ENCODE results near the gene TINAG. TPM values are rescaled to one million over a fixed set of nuclear protein-coding genes. Genes with fewer than 3 reads are reported as not detected.

TINAG gene
- total RNA-seq, 2 donors from 2014 or later: not detected

DNA sequence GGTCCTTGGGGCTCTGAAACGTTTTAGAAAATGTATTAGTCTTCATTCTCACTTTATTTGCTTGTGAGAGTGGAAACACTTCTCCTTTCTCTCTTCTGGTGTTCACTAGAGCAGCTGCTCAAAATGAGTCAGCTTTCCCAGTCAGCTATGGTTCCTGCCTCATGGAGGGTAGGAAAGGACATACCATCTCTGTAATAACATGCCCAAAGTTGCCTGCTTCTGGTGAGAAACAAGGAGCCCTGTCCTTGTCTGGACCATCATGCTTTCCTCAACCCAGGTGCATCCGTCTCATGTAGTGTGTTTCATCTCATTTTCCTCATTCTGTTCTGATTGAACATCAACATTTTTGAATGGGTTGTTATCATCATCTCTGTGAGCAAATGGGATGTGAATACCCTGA, 17.1 kb upstream of the TINAG start:
- Histone ChIP-seq H3K27ac (no peak overlapping the region), H3K4me3 (no peak overlapping the region), H3K27me3 (replicated peaks; ENCODE audit: insufficient read depth) (no peaks in the 10 kb centered on the region), H3K9me3 (no peaks in the 10 kb centered on the region), H3K4me1 (ENCODE audit: control insufficient read depth in 1 of 2, low read depth in 2 of 2) (no peaks in the 10 kb centered on the region), H3K36me3 (no peaks in the 10 kb centered on the region)
- DNase-seq (ENCODE audit: low spot score): no peak
- TF ChIP-seq, protein P1, sequence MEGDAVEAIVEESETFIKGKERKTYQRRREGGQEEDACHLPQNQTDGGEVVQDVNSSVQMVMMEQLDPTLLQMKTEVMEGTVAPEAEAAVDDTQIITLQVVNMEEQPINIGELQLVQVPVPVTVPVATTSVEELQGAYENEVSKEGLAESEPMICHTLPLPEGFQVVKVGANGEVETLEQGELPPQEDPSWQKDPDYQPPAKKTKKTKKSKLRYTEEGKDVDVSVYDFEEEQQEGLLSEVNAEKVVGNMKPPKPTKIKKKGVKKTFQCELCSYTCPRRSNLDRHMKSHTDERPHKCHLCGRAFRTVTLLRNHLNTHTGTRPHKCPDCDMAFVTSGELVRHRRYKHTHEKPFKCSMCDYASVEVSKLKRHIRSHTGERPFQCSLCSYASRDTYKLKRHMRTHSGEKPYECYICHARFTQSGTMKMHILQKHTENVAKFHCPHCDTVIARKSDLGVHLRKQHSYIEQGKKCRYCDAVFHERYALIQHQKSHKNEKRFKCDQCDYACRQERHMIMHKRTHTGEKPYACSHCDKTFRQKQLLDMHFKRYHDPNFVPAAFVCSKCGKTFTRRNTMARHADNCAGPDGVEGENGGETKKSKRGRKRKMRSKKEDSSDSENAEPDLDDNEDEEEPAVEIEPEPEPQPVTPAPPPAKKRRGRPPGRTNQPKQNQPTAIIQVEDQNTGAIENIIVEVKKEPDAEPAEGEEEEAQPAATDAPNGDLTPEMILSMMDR (IDR thresholded peaks at IDR 0.05): no peak
- no peak for ATAC-seq (ENCODE audit: insufficient number of reproducible peaks, low FRiP score, low read depth)

GRCh38 chr6:54291738-54292137, 16.5 kb upstream of the TINAG start:
- H3K9me3 ChIP-seq: no peaks in the 10 kb centered on the region
- no peak overlapping the region for H3K27ac ChIP-seq
- ATAC-seq (ENCODE audit: insufficient number of reproducible peaks, low FRiP score, low read depth) (no peak), DNase-seq (ENCODE audit: low spot score) (no peak)
- no peak overlapping the region for H3K4me3 ChIP-seq
- H3K27me3 ChIP-seq (replicated peaks; ENCODE audit: insufficient read depth): no peaks in the 10 kb centered on the region
- H3K4me1 ChIP-seq (ENCODE audit: control insufficient read depth in 1 of 2, low read depth in 2 of 2): no peaks in the 10 kb centered on the region
- TF ChIP-seq, protein P1 (IDR thresholded peaks at IDR 0.05): no peak
- H3K36me3 ChIP-seq: no peaks in the 10 kb centered on the region

DNA sequence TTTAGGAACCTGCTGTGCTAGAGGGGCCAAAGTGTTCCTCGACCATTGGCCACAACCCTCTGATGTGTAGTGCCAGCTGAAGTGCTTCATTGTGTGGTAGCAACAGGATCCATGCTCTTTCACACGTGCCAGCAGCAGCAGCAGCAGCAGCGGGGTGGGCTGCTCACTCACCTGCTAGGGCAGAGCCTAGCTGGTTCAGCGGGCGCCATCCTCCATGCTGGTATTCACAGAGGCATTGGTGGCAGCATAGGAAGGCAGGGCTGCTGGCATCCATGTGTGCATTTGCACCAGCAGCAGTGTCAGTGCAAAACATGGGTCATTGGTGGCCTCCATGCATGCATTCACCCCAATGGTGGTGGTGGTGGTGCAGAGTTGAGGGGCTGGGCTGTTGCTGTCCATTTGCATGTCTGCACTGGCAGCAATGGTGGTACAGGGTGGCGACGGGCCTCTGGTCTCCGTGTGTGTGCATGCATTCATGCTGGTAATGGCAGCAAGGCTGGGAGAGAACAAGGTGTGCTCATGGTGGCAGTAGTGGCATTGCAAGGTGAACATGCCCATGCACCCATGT, 13.2 kb upstream of the TINAG start:
- no peaks in the 10 kb centered on the region for H3K9me3 ChIP-seq
- H3K27ac ChIP-seq: no peak overlapping the region
- H3K27me3 ChIP-seq (replicated peaks; ENCODE audit: insufficient read depth): no peaks in the 10 kb centered on the region
- DNase-seq (ENCODE audit: low spot score) (no peak), ATAC-seq (ENCODE audit: insufficient number of reproducible peaks, low FRiP score, low read depth) (no peak)
- TF ChIP-seq, protein P1 (IDR thresholded peaks at IDR 0.05): no peak
- H3K36me3 ChIP-seq: no peaks in the 10 kb centered on the region
- H3K4me3 ChIP-seq: no peak overlapping the region
- H3K4me1 ChIP-seq (ENCODE audit: control insufficient read depth in 1 of 2, low read depth in 2 of 2): no peaks in the 10 kb centered on the region

DNA sequence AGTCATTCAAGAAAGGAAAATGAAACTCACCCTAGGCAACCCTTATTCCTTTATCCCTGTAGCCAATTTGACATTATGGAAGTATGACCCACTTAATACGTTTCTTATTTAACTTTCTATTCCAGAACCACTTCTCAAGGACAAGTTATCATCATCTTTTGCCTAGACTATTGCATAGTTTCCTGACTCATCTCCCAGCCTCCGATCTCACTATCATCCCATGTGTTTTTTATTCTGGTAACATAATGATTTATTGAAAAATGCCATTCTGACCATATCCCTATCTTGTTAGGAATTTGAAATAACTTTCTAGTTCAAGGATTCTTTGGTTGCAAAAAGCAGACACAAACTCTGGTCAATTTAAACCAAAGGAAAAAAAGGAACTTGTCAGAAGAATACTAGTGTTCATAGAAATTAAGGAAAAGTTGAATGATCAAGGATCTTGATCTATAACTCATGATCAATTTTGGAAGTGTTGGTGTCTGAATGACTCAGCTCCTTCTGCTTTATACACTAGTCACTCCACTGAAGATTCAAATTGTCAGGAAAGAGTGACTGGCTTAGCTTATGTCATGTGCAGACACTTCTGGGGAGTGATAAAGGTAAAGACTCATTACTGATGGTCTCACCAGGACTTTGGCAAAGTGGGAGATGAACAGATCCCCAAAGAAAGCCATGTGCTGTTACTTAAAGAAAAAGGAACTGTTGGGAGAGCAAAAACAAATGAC, 8.5 kb upstream of the TINAG start:
- Histone ChIP-seq H3K4me1 (ENCODE audit: control insufficient read depth in 1 of 2, low read depth in 2 of 2) (no peaks in the 10 kb centered on the region), H3K9me3 (no peaks in the 10 kb centered on the region), H3K4me3 (no peak overlapping the region), H3K27me3 (replicated peaks; ENCODE audit: insufficient read depth) (no peaks in the 10 kb centered on the region), H3K36me3 (no peaks in the 10 kb centered on the region), H3K27ac (no peak overlapping the region)
- ATAC-seq (ENCODE audit: insufficient number of reproducible peaks, low FRiP score, low read depth): no peak
- TF ChIP-seq, protein P1 (IDR thresholded peaks at IDR 0.05): no peak
- DNase-seq (ENCODE audit: low spot score): no peak

- ATAC-seq (ENCODE audit: insufficient number of reproducible peaks, low FRiP score, low read depth): no peak
- TF ChIP-seq, protein P1 (IDR thresholded peaks at IDR 0.05): no peak
- no peaks in the 10 kb centered on the region for H3K4me1 ChIP-seq (ENCODE audit: control insufficient read depth in 1 of 2, low read depth in 2 of 2)
- H3K9me3 ChIP-seq: no peaks in the 10 kb centered on the region
- H3K27ac ChIP-seq: no peak overlapping the region
- no peaks in the 10 kb centered on the region for H3K27me3 ChIP-seq (replicated peaks; ENCODE audit: insufficient read depth)
- H3K36me3 ChIP-seq: no peaks in the 10 kb centered on the region
- no peak for DNase-seq (ENCODE audit: low spot score)
- H3K4me3 ChIP-seq: no peak overlapping the region
These were observed 6.5 kb upstream of the TINAG start for GRCh38 chr6:54301770-54302169.
